ENCODE data around the gene SIPA1L3.
"Not testable (repeated sequence)": the region's sequence is repeated elsewhere in the genome, so short reads cannot be mapped to it uniquely, and the experiment has no call there.

The SIPA1L3 gene

GRCh38 chr19:38060331-38060730, 153.3 kb downstream of the SIPA1L3 start:
- DNase-seq (ENCODE audit: low read depth), result no peak
- TF ChIP-seq MYC (IDR thresholded peaks at IDR 0.05; ENCODE audit: low read depth, low read length) (no peak), POLR2A (IDR thresholded peaks at IDR 0.05; ENCODE audit: extremely low read depth, insufficient read length) (no peak), MAX (IDR thresholded peaks at IDR 0.05; ENCODE audit: low read depth, low read length) (no peak), CTCF (IDR thresholded peaks at IDR 0.05; ENCODE audit: low read depth, low read length) (no peak)

GRCh38 chr19:38061294-38061693, 154.3 kb downstream of the SIPA1L3 start:
- H3K4me3 ChIP-seq (ENCODE audit: low read depth, low read length), result no peak overlapping the region
- TF ChIP-seq MYC (IDR thresholded peaks at IDR 0.05; ENCODE audit: low read depth, low read length), result no peak
- TF ChIP-seq CTCF (IDR thresholded peaks at IDR 0.05; ENCODE audit: low read depth, low read length), result no peak
- TF ChIP-seq POLR2A (IDR thresholded peaks at IDR 0.05; ENCODE audit: extremely low read depth, insufficient read length), result no peak
- no peak for TF ChIP-seq MAX (IDR thresholded peaks at IDR 0.05; ENCODE audit: low read depth, low read length)
- DNase-seq (ENCODE audit: low read depth), result no peak

More at GRCh38 chr19:38060331-38060730, 153.3 kb downstream of the SIPA1L3 start:
- no peak overlapping the region for H3K4me3 ChIP-seq (ENCODE audit: low read depth, low read length)

GRCh38 chr19:38062959-38063761, 156.2 kb downstream of the SIPA1L3 start:
- no peak for DNase-seq (ENCODE audit: low read depth)
- H3K4me3 ChIP-seq (ENCODE audit: low read depth, low read length), result no peak overlapping the region
- no peak for TF ChIP-seq MAX (IDR thresholded peaks at IDR 0.05; ENCODE audit: low read depth, low read length)
- TF ChIP-seq POLR2A (IDR thresholded peaks at IDR 0.05; ENCODE audit: extremely low read depth, insufficient read length), result no peak
- no peak for TF ChIP-seq CTCF (IDR thresholded peaks at IDR 0.05; ENCODE audit: low read depth, low read length)
- TF ChIP-seq MYC (IDR thresholded peaks at IDR 0.05; ENCODE audit: low read depth, low read length), result no peak

- no peak for DNase-seq (ENCODE audit: low read depth)
- no peak overlapping the region for H3K4me3 ChIP-seq (ENCODE audit: low read depth, low read length)
- TF ChIP-seq MAX (IDR thresholded peaks at IDR 0.05; ENCODE audit: low read depth, low read length) (no peak), CTCF (IDR thresholded peaks at IDR 0.05; ENCODE audit: low read depth, low read length) (no peak), POLR2A (IDR thresholded peaks at IDR 0.05; ENCODE audit: extremely low read depth, insufficient read length) (no peak), MYC (IDR thresholded peaks at IDR 0.05; ENCODE audit: low read depth, low read length) (no peak)
Observed at GRCh38 chr19:38063928-38064327, 156.9 kb downstream of the SIPA1L3 start.

- TF ChIP-seq POLR2A (IDR thresholded peaks at IDR 0.05; ENCODE audit: extremely low read depth, insufficient read length) (no peak), MAX (IDR thresholded peaks at IDR 0.05; ENCODE audit: low read depth, low read length) (no peak), CTCF (IDR thresholded peaks at IDR 0.05; ENCODE audit: low read depth, low read length) (no peak), MYC (IDR thresholded peaks at IDR 0.05; ENCODE audit: low read depth, low read length) (no peak)
- H3K4me3 ChIP-seq (ENCODE audit: low read depth, low read length), result no peak overlapping the region
- no peak for DNase-seq (ENCODE audit: low read depth)
Observed at GRCh38 chr19:38064661-38065425, 157.8 kb downstream of the SIPA1L3 start.

- DNase-seq (ENCODE audit: low read depth); H3K4me3 ChIP-seq (ENCODE audit: low read depth, low read length): not testable (repeated sequence)
Observed at GRCh38 chr19:38065775-38066174, 158.8 kb downstream of the SIPA1L3 start.

Data from NB4 (cell line).